Measurements from ENCODE around the gene LRRC1. TPM values are rescaled to one million over a fixed set of nuclear protein-coding genes. Genes with fewer than 3 reads are reported as not detected.

Gene LRRC1
- total RNA-seq, 1 donor from 2014 or later = 14.3 TPM

DNA sequence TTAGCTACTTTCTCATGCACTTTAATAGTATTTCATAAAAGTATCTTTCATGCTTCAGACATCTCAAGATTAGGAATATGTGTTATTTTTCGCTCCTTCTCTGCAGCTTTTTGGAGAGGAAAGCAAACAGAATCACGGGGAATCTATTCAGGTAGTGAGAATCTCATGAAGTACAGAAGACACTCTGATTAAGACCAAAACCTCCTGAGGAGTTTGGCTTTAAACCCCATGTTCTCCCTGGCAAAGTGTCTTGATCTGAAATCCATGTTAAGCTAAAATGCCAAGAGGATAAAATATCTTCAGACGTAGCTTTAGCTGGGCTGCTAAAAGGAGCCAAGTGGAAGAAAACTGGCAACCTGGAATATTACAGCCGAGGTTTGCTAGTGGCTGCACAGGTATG is 149.3 kb downstream of the LRRC1 start:
- Histone ChIP-seq H3K36me3 (ENCODE audit: insufficient read depth, low read length) (no peaks in the 10 kb centered on the region), H3K4me1 (ENCODE audit: insufficient read depth, low read length) (no peaks in the 10 kb centered on the region), H3K9me3 (ENCODE audit: insufficient read depth, low read depth, low read length) (no peaks in the 10 kb centered on the region), H3K4me2 (ENCODE audit: low read length) (no peak overlapping the region), H3K4me3 (ENCODE audit: insufficient read depth, low read depth, low read length) (no peak overlapping the region), H3K27ac (ENCODE audit: low read depth, low read length) (no peak overlapping the region), H4K20me1 (ENCODE audit: insufficient read depth, low read length) (no peaks in the 10 kb centered on the region), H3K9ac (ENCODE audit: low read length) (no peak overlapping the region), H3K79me2 (ENCODE audit: insufficient read depth, low read length) (no peaks in the 10 kb centered on the region), H2AFZ (ENCODE audit: low read depth, low read length) (no peak overlapping the region), H3K27me3 (ENCODE audit: insufficient read depth, low read length) (no peaks in the 10 kb centered on the region)
- Mint-ChIP-seq H3K27me3 (ENCODE audit: low read depth, unreplicated experiment) (peaks cover 3% of the 10 kb centered on the region), H3K9me3 (ENCODE audit: unreplicated experiment) (peaks cover 6% of the 10 kb centered on the region), H3K27ac (ENCODE audit: unreplicated experiment) (no peak overlapping the region), H3K4me1 (ENCODE audit: low read depth, unreplicated experiment) (peaks cover 2% of the 10 kb centered on the region), H3K36me3 (ENCODE audit: low read depth, unreplicated experiment) (peaks cover 2% of the 10 kb centered on the region), H3K4me3 (ENCODE audit: unreplicated experiment) (no peak overlapping the region)
- no peak for FAIRE-seq
- TF ChIP-seq, protein P1, sequence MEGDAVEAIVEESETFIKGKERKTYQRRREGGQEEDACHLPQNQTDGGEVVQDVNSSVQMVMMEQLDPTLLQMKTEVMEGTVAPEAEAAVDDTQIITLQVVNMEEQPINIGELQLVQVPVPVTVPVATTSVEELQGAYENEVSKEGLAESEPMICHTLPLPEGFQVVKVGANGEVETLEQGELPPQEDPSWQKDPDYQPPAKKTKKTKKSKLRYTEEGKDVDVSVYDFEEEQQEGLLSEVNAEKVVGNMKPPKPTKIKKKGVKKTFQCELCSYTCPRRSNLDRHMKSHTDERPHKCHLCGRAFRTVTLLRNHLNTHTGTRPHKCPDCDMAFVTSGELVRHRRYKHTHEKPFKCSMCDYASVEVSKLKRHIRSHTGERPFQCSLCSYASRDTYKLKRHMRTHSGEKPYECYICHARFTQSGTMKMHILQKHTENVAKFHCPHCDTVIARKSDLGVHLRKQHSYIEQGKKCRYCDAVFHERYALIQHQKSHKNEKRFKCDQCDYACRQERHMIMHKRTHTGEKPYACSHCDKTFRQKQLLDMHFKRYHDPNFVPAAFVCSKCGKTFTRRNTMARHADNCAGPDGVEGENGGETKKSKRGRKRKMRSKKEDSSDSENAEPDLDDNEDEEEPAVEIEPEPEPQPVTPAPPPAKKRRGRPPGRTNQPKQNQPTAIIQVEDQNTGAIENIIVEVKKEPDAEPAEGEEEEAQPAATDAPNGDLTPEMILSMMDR (IDR thresholded peaks at IDR 0.05; ENCODE audit: insufficient read depth, low read depth, low read length) = no peak
- no peak for TF ChIP-seq EZH2 (IDR thresholded peaks at IDR 0.05; ENCODE audit: insufficient read depth, low read length)
- no peak for DNase-seq (ENCODE audit: low read depth)

DNA sequence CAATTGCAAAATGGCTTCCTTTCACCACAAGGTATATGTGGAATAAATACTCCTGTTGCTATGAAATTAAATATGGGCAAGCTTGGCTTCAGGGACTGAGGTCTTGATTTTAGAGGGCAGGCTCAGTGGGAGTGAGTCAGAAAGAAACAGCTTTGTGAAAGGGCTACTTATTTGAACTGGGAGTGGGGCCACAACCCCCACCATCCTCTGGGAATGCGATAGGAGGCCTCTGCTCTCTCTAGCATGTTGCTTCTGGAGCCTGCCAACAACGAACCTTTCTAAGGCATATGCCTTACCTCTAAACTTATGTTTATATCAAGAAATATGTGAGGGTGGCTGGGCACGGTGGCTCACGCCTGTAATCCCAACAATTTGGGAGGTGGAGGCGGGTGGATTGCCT is 149.7 kb downstream of the LRRC1 start:
- Histone ChIP-seq H3K9me3 (ENCODE audit: insufficient read depth, low read depth, low read length) (no peaks in the 10 kb centered on the region), H3K79me2 (ENCODE audit: insufficient read depth, low read length) (no peaks in the 10 kb centered on the region), H3K4me1 (ENCODE audit: insufficient read depth, low read length) (no peaks in the 10 kb centered on the region), H3K36me3 (ENCODE audit: insufficient read depth, low read length) (no peaks in the 10 kb centered on the region), H3K4me3 (ENCODE audit: insufficient read depth, low read depth, low read length) (no peak overlapping the region), H3K9ac (ENCODE audit: low read length) (no peak overlapping the region), H3K27ac (ENCODE audit: low read depth, low read length) (no peak overlapping the region), H2AFZ (ENCODE audit: low read depth, low read length) (no peak overlapping the region), H4K20me1 (ENCODE audit: insufficient read depth, low read length) (no peaks in the 10 kb centered on the region), H3K4me2 (ENCODE audit: low read length) (no peak overlapping the region), H3K27me3 (ENCODE audit: insufficient read depth, low read length) (no peaks in the 10 kb centered on the region)
- TF ChIP-seq, protein P1 (IDR thresholded peaks at IDR 0.05; ENCODE audit: insufficient read depth, low read depth, low read length) = no peak
- TF ChIP-seq EZH2 (IDR thresholded peaks at IDR 0.05; ENCODE audit: insufficient read depth, low read length) = no peak
- H3K4me3 Mint-ChIP-seq (ENCODE audit: unreplicated experiment) = no peak overlapping the region
- no peak for FAIRE-seq
- H3K27me3 Mint-ChIP-seq (ENCODE audit: low read depth, unreplicated experiment) = peaks cover 3% of the 10 kb centered on the region
- H3K27ac Mint-ChIP-seq (ENCODE audit: unreplicated experiment) = no peak overlapping the region
- DNase-seq (ENCODE audit: low read depth) = no peak
- H3K36me3 Mint-ChIP-seq (ENCODE audit: low read depth, unreplicated experiment) = peaks cover 2% of the 10 kb centered on the region
- peaks cover 2% of the 10 kb centered on the region for H3K4me1 Mint-ChIP-seq (ENCODE audit: low read depth, unreplicated experiment)
- peaks cover 6% of the 10 kb centered on the region for H3K9me3 Mint-ChIP-seq (ENCODE audit: unreplicated experiment)

DNA sequence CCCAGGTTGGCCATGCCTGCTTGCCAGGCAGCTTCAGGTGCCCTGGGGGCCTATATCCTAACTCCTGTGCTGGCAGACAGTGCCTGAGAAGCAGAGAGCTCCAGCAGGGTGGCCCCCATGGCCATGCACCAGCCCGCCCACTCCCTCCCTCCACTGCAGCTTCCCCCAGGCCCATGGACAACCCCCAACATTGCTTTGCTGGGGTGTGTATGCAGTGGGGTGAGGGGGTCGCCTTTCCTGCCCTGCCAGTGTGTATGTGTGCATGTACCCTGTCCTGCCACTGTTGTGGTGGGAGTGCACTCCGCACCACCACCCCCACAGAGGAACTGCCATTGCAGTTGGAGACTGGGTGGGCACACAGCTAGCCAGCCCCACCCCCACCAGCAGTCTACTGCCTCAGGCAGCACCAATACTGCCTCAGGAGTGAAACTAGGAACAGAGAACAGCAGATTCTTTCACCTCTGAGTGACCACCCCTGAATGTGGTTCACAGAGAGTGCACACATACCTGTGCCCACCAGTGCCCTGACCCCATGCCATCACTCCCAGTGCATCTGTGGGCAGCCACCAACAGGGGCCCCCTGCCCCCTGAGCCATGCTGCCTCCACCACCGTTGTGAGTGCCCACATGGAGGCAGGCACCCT is 151.1 kb downstream of the LRRC1 start:
- Mint-ChIP-seq H3K4me1 (ENCODE audit: low read depth, unreplicated experiment) (peaks cover 2% of the 10 kb centered on the region), H3K4me3 (ENCODE audit: unreplicated experiment) (no peak overlapping the region), H3K36me3 (ENCODE audit: low read depth, unreplicated experiment) (peaks cover 2% of the 10 kb centered on the region), H3K9me3 (ENCODE audit: unreplicated experiment) (peaks cover 14% of the 10 kb centered on the region), H3K27ac (ENCODE audit: unreplicated experiment) (no peak overlapping the region), H3K27me3 (ENCODE audit: low read depth, unreplicated experiment) (peaks cover 3% of the 10 kb centered on the region)
- no peak for TF ChIP-seq EZH2 (IDR thresholded peaks at IDR 0.05; ENCODE audit: insufficient read depth, low read length)
- TF ChIP-seq, protein P1 (IDR thresholded peaks at IDR 0.05; ENCODE audit: insufficient read depth, low read depth, low read length) = no peak
- no peak overlapping the region for H3K4me3 ChIP-seq (ENCODE audit: insufficient read depth, low read depth, low read length)
- no peaks in the 10 kb centered on the region for H3K79me2 ChIP-seq (ENCODE audit: insufficient read depth, low read length)
- FAIRE-seq = no peak
- H3K9ac ChIP-seq (ENCODE audit: low read length) = no peak overlapping the region
- no peaks in the 10 kb centered on the region for H3K27me3 ChIP-seq (ENCODE audit: insufficient read depth, low read length)
- no peak overlapping the region for H3K4me2 ChIP-seq (ENCODE audit: low read length)
- no peak overlapping the region for H3K27ac ChIP-seq (ENCODE audit: low read depth, low read length)
- DNase-seq (ENCODE audit: low read depth) = no peak
- no peak overlapping the region for H2AFZ ChIP-seq (ENCODE audit: low read depth, low read length)
- no peaks in the 10 kb centered on the region for H3K4me1 ChIP-seq (ENCODE audit: insufficient read depth, low read length)
- H3K36me3 ChIP-seq (ENCODE audit: insufficient read depth, low read length) = no peaks in the 10 kb centered on the region
- no peaks in the 10 kb centered on the region for H3K9me3 ChIP-seq (ENCODE audit: insufficient read depth, low read depth, low read length)
- H4K20me1 ChIP-seq (ENCODE audit: insufficient read depth, low read length) = no peaks in the 10 kb centered on the region

Measured in astrocyte (in vitro differentiated cells and primary cell).